PC-9 (cell line): ENCODE data around the gene POLR3C. TPM values are rescaled to one million over a fixed set of nuclear protein-coding genes. Genes with fewer than 3 reads are reported as not detected.

ENCODE experiments used
- BruUV-seq: library from RNA; stranded (reverse); fragments of 400-500 nt; replicated peaks from 2 replicates; lab custom pipeline; 2021; lab: Mats Ljungman, UMichigan
- CTCF ChIA-PET: fragments of 300-600 bp; sonication (Branson Sonifier 250); formaldehyde crosslinking; loops from one replicate; lab custom pipeline; 2022; ENCODE audit warnings: antibody characterized with exemption; lab: Charles Lee
- POLR2A ChIA-PET: fragments of 300-600 bp; sonication (Branson Sonifier 250); formaldehyde crosslinking; loops from one replicate; lab custom pipeline; 2022; ENCODE audit warnings: antibody characterized with exemption; ENCODE audit not compliant: unreplicated experiment; lab: Charles Lee
- DNase-seq, 2 experiments: peaks; one replicate each; pipeline versions ENCODE4 v3.0.0 to v3.0.0-alpha.2; 2015 to 2022; ENCODE audit warnings: mixed read lengths in 1 of 2
- H2AFZ ChIP-seq: fragments of 200-600 bp; sonication (generic); 2 replicates; pipeline ENCODE4 v1.8.1; 2017; ENCODE audit warnings: antibody characterized with exemption
- H3F3A ChIP-seq: fragments of 200-600 bp; sonication (generic); 2 replicates; pipeline ENCODE4 v1.8.1; 2017; ENCODE audit warnings: antibody characterized with exemption, mild to moderate bottlenecking, low read depth; ENCODE audit not compliant: insufficient read depth
- H3K27ac ChIP-seq: fragments of 200-600 bp; sonication (generic); 2 replicates; pipeline ENCODE4 v1.6.1; 2016; ENCODE audit warnings: mixed run types
- H3K27me3 ChIP-seq: fragments of 200-600 bp; sonication (generic); 2 replicates; pipeline ENCODE4 v1.6.1; 2016; ENCODE audit warnings: low read depth, mixed run types; ENCODE audit not compliant: insufficient read depth
- H3K36me3 ChIP-seq: fragments of 200-600 bp; sonication (generic); 2 replicates; pipeline ENCODE4 v1.6.1; 2016; ENCODE audit warnings: low read depth, mixed run types
- H3K4me1 ChIP-seq: fragments of 200-600 bp; sonication (generic); replicated peaks from 2 replicates; pipeline ENCODE4 v1.6.1; 2016; ENCODE audit warnings: mixed run types; ENCODE audit not compliant: insufficient read depth
- H3K4me2 ChIP-seq: fragments of 200-600 bp; sonication (generic); 2 replicates; pipeline ENCODE4 v1.6.1; 2017; ENCODE audit warnings: mixed run types
- H3K4me3 ChIP-seq: fragments of 200-600 bp; sonication (generic); 2 replicates; pipeline ENCODE4 v1.6.1; 2016; ENCODE audit warnings: mixed run types
- H3K79me2 ChIP-seq: fragments of 200-600 bp; sonication (generic); 2 replicates; pipeline ENCODE4 v1.6.1; 2017; ENCODE audit warnings: low read depth, mixed run types
- H3K9me2 ChIP-seq: fragments of 200-600 bp; sonication (generic); 2 replicates; pipeline ENCODE4 v1.8.1; 2017; ENCODE audit warnings: mild to moderate bottlenecking; ENCODE audit not compliant: insufficient read depth
- H3K9me3 ChIP-seq: fragments of 200-600 bp; sonication (generic); 2 replicates; pipeline ENCODE4 v1.8.1; 2016; ENCODE audit warnings: low read depth; ENCODE audit not compliant: insufficient read depth
- H4K20me1 ChIP-seq: fragments of 200-600 bp; sonication (generic); 2 replicates; pipeline ENCODE4 v1.8.1; 2017; ENCODE audit not compliant: insufficient read depth
- CTCF ChIP-seq: fragments of 200-600 bp; sonication (generic); conservative IDR thresholded peaks from 2 replicates; pipeline ENCODE4 v1.6.1; 2017; ENCODE audit warnings: mixed run types, antibody characterized with exemption, mild to moderate bottlenecking, moderate library complexity
- EZH2 ChIP-seq: fragments of 200-600 bp; sonication (generic); IDR thresholded peaks from 2 replicates; pipeline ENCODE4 v1.8.0; 2017; ENCODE audit warnings: antibody characterized with exemption, low read depth
- intact Hi-C: fragments of 100-400 bp; cut with micrococcal nuclease; formaldehyde crosslinking; loops from one replicate; pipeline ENCODE4 v1.10.0; 2022; ENCODE audit not compliant: unreplicated experiment
- total RNA-seq: library from RNA; stranded (reverse); gene quantifications from 2 replicates; pipeline ENCODE4 v1.2.3, GENCODE V29; 2021

The POLR3C gene
- total RNA-seq, 1 experiment from 2014 or later = 21.2 TPM

- ChIA-PET CTCF (interaction anchor here (0.6 to 2.7 kb wide), 9 partner anchors 14 to 134 kb away, joined by 3 to 16 read pairs (median 4); partner anchors contain the start of genes PIAS3 and RBM8A), POLR2A (interaction anchor here (0.6 to 0.9 kb wide), 3 partner anchors 21 to 47 kb away, joined by 5 to 6 read pairs (median 6); partner anchors contain the start of genes POLR3C and RNF115)
- no TSS peak for BruUV-seq
- TF ChIP-seq EZH2 = no peak
- no peak for TF ChIP-seq CTCF
- Histone ChIP-seq H3K27ac (no peak overlapping the region), H3K4me2 (peak overlapping the region; percentile 90), H3K9me2 (no peaks in the 10 kb centered on the region), H3K4me3 (peak overlapping the region; percentile 63; the same call in 1 of the 2 replicates), H3K9me3 (no peaks in the 10 kb centered on the region), H3K27me3 (no peaks in the 10 kb centered on the region), H3K79me2 (no peaks in the 10 kb centered on the region), H3K36me3 (peaks cover 19% of the 10 kb centered on the region; the same call in 1 of the 2 replicates), H2AFZ (no peak overlapping the region), H3K4me1 (peaks cover 3% of the 10 kb centered on the region; the same call in 1 of the 2 replicates), H3F3A (peaks cover 40% of the 10 kb centered on the region; the same call in 1 of the 2 replicates), H4K20me1 (no peaks in the 10 kb centered on the region)
- no peak for DNase-seq
- intact Hi-C loops = loop anchor here (1.0 to 5.0 kb wide), 3 partner anchors 47 to 167 kb away; partner anchors contain the start of gene ITGA10
These were observed 21.1 kb downstream of the POLR3C start for GRCh38 chr1:145845144-145845513.

- Histone ChIP-seq H2AFZ (peak within 1 kb of the TSS; percentile 83), H3K4me2 (peak within 1 kb of the TSS; percentile 90), H3K9me2 (no peaks in the 10 kb centered on the region), H4K20me1 (no peaks in the 10 kb centered on the region), H3K27me3 (no peaks in the 10 kb centered on the region), H3K9me3 (no peaks in the 10 kb centered on the region), H3K36me3 (peaks cover 20% of the 10 kb centered on the region; the same call in 1 of the 2 replicates), H3K27ac (no peak within 1 kb of the TSS), H3K4me3 (peak within 1 kb of the TSS; percentile 63), H3K4me1 (peaks cover 3% of the 10 kb centered on the region; the same call in 1 of the 2 replicates), H3F3A (peaks cover 40% of the 10 kb centered on the region; the same call in 1 of the 2 replicates), H3K79me2 (no peaks in the 10 kb centered on the region)
- TSS peak; percentile 2 for BruUV-seq
- TF ChIP-seq CTCF (peak; percentile 92), EZH2 (no peak)
- CTCF ChIA-PET = interaction anchor here (0.6 to 2.7 kb wide), 10 partner anchors 14 to 134 kb away, joined by 3 to 16 read pairs (median 4); partner anchors contain the start of genes PIAS3 and RBM8A
- DNase-seq = peak; percentile 48 to 67
- intact Hi-C loops = loop anchor here (1.0 to 5.0 kb wide), 3 partner anchors 47 to 167 kb away; partner anchors contain the start of gene ITGA10
- POLR2A ChIA-PET = interaction anchor here (0.6 to 0.9 kb wide), 5 partner anchors 22 to 65 kb away, joined by 3 to 6 read pairs (median 5); partner anchors contain the start of genes POLR3C and RNF115
These were observed 21.6 kb downstream of the POLR3C start, which contains the start of gene NUDT17 for GRCh38 chr1:145845514-145846161. Gene NUDT17, plus strand, starts transcription at chr1:145845630. Its CDS starts 11 bp downstream, at chr1:145845641.

GRCh38 chr1:145846201-145846612 lies 22.2 kb downstream of the POLR3C start:
- intact Hi-C loops = loop anchor here (5.0 kb wide), 1 partner anchor 166 kb away; no protein-coding TSS in a partner anchor
- Histone ChIP-seq H3K4me2 (peak overlapping the region; percentile 90), H3K9me2 (no peaks in the 10 kb centered on the region), H3K27me3 (no peaks in the 10 kb centered on the region), H3K27ac (no peak overlapping the region), H3K4me1 (peaks cover 3% of the 10 kb centered on the region; the same call in 1 of the 2 replicates), H3K9me3 (no peaks in the 10 kb centered on the region), H3K4me3 (peak overlapping the region; percentile 63), H3K79me2 (no peaks in the 10 kb centered on the region), H3K36me3 (peaks cover 24% of the 10 kb centered on the region; the same call in 1 of the 2 replicates), H4K20me1 (no peaks in the 10 kb centered on the region), H2AFZ (peak overlapping the region; percentile 83), H3F3A (peaks cover 40% of the 10 kb centered on the region; the same call in 1 of the 2 replicates)
- ChIA-PET CTCF (interaction anchor here (0.6 to 2.7 kb wide), 4 partner anchors 13 to 133 kb away, joined by 4 to 16 read pairs (median 11); partner anchors contain the start of gene PIAS3), POLR2A (interaction anchor here (0.7 kb wide), 1 partner anchor 13 kb away, joined by 3 read pairs; the partner anchor contains the start of gene PIAS3)
- peak in 1 of 2 experiments; percentile 20 for DNase-seq
- no TSS peak for BruUV-seq
- peak; percentile 75 for TF ChIP-seq CTCF
- no peak for TF ChIP-seq EZH2
